ENCODE data around the gene CLPSL2.

CLPSL2 gene

GRCh38 chr6:35787266-35788218, 11.1 kb downstream of the CLPSL2 start:
- no peak for DNase-seq (ENCODE audit: low read depth)

- no peak for DNase-seq (ENCODE audit: low read depth)
These were observed 12.1 kb downstream of the CLPSL2 start for GRCh38 chr6:35788423-35788982.

- DNase-seq (ENCODE audit: low read depth): no peak
These were observed 14.3 kb downstream of the CLPSL2 start for GRCh38 chr6:35790683-35791082.

GRCh38 chr6:35794536-35795452, 18.4 kb downstream of the CLPSL2 start:
- no peak for DNase-seq (ENCODE audit: low read depth)

GRCh38 chr6:35795453-35796071, 19.2 kb downstream of the CLPSL2 start:
- DNase-seq (ENCODE audit: low read depth): no peak

GRCh38 chr6:35796236-35796635, 19.8 kb downstream of the CLPSL2 start:
- no peak for DNase-seq (ENCODE audit: low read depth)

- DNase-seq (ENCODE audit: low read depth): no peak
These were observed 21.6 kb downstream of the CLPSL2 start for GRCh38 chr6:35797837-35798526.

- DNase-seq (ENCODE audit: low read depth): no peak
These were observed 22.3 kb downstream of the CLPSL2 start for GRCh38 chr6:35798706-35799105.

GRCh38 chr6:35801148-35801547, 24.8 kb downstream of the CLPSL2 start:
- no peak for DNase-seq (ENCODE audit: low read depth)

- DNase-seq (ENCODE audit: low read depth): no peak
These were observed 28.8 kb downstream of the CLPSL2 start, which contains the start of gene LHFPL5 for GRCh38 chr6:35804996-35805736. Gene LHFPL5, plus strand, starts transcription at chr6:35805352. Its CDS starts 319 bp downstream, at chr6:35805671.

GRCh38 chr6:35808688-35809087, 32.3 kb downstream of the CLPSL2 start:
- no peak for DNase-seq (ENCODE audit: low read depth)

- DNase-seq (ENCODE audit: low read depth): no peak
These were observed 33.4 kb downstream of the CLPSL2 start for GRCh38 chr6:35809809-35810208.

GRCh38 chr6:35810971-35811698, 34.7 kb downstream of the CLPSL2 start:
- DNase-seq (ENCODE audit: low read depth): no peak

- no peak for DNase-seq (ENCODE audit: low read depth)
These were observed 35.2 kb downstream of the CLPSL2 start for GRCh38 chr6:35811699-35811995.

- DNase-seq (ENCODE audit: low read depth): no peak
These were observed 41.1 kb downstream of the CLPSL2 start for GRCh38 chr6:35817515-35817914.

- no peak for DNase-seq (ENCODE audit: low read depth)
These were observed 47.2 kb downstream of the CLPSL2 start for GRCh38 chr6:35823601-35824000.

- DNase-seq (ENCODE audit: low read depth): no peak
These were observed 48.3 kb downstream of the CLPSL2 start for GRCh38 chr6:35824552-35825192.
